Loucy (cell line): Measurements from ENCODE around the gene CNIH3.

Source experiments
- EZH2phosphoT487 ChIP-seq: fragments of 200-600 bp; IDR thresholded peaks from 2 replicates; pipeline ENCODE4 v1.6.1; 2018; ENCODE audit warnings: antibody characterized with exemption, mild to moderate bottlenecking, moderate library complexity, borderline replicate concordance
- TF ChIP-seq, protein P1 (sequence below): fragments of 200-600 bp; sonication (generic); conservative IDR thresholded peaks from 2 replicates; pipeline ENCODE4 v1.5.1; 2014; ENCODE audit warnings: mild to moderate bottlenecking, antibody characterized with exemption, low read length

DNA sequence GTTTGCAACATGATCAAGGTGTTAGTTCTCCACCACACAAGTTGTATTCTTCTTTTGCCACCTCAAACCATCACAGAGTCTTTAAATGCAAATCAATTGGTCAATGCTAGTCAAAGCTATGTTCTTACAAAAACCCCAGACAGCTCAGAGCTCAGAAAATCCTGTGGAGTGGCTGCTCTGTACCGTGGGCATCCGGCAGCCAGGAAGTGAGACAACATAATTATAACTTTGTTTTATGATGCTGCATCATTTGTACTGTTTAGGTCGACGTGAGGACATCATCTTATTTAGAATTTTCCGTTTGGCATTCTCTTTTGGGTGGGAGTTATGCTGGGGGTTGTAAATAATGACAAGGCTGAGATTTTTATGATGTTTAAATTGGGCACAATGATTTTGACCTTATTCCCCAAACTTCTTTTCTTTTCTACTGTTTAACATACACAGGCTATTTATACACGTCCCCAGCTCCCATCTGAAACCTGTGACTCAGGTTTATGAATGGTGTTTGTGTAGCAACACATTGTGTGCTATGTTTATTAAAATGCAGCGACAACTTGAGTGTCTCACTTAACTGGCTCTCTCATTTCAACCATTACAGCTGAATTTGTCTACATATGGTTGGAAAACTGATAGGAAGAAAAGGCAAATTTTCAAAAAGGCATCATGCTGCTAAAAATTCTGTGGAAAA, 124.0 kb downstream of the CNIH3 start:
- TF ChIP-seq, protein P1, sequence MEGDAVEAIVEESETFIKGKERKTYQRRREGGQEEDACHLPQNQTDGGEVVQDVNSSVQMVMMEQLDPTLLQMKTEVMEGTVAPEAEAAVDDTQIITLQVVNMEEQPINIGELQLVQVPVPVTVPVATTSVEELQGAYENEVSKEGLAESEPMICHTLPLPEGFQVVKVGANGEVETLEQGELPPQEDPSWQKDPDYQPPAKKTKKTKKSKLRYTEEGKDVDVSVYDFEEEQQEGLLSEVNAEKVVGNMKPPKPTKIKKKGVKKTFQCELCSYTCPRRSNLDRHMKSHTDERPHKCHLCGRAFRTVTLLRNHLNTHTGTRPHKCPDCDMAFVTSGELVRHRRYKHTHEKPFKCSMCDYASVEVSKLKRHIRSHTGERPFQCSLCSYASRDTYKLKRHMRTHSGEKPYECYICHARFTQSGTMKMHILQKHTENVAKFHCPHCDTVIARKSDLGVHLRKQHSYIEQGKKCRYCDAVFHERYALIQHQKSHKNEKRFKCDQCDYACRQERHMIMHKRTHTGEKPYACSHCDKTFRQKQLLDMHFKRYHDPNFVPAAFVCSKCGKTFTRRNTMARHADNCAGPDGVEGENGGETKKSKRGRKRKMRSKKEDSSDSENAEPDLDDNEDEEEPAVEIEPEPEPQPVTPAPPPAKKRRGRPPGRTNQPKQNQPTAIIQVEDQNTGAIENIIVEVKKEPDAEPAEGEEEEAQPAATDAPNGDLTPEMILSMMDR, result no peak
- no peak for TF ChIP-seq EZH2phosphoT487
